ENCODE measurements around the gene CDH4.

The CDH4 gene

GRCh38 chr20:61801857-61802442 lies 549.9 kb downstream of the CDH4 start:
- Histone ChIP-seq H3K4me1 (ENCODE audit: control insufficient read depth, insufficient read depth, low read length, poor library complexity, severe bottlenecking) (no peaks in the 10 kb centered on the region), H3K27ac (ENCODE audit: low read depth, low read length, severe bottlenecking) (no peak overlapping the region), H3K36me3 (ENCODE audit: control insufficient read depth, insufficient read depth, low read length) (no peaks in the 10 kb centered on the region), H3K4me3 (ENCODE audit: extremely low read depth, insufficient read depth, low read length, poor library complexity, severe bottlenecking) (no peak overlapping the region), H3K9me3 (ENCODE audit: control insufficient read depth, low read length) (no peaks in the 10 kb centered on the region)
- 89% methylated on average over 10 of the region's 10 CpGs for WGBS, 2 experiments (ENCODE audit: insufficient coverage in 2 of 2)

GRCh38 chr20:61802721-61803311 lies 550.8 kb downstream of the CDH4 start:
- WGBS, 2 experiments (ENCODE audit: insufficient coverage in 2 of 2), result 86 to 94% methylated on average over 31 to 34 of the region's 36 CpGs
- Histone ChIP-seq H3K36me3 (ENCODE audit: control insufficient read depth, insufficient read depth, low read length) (no peaks in the 10 kb centered on the region), H3K27ac (ENCODE audit: low read depth, low read length, severe bottlenecking) (no peak overlapping the region), H3K4me1 (ENCODE audit: control insufficient read depth, insufficient read depth, low read length, poor library complexity, severe bottlenecking) (no peaks in the 10 kb centered on the region), H3K9me3 (ENCODE audit: control insufficient read depth, low read length) (no peaks in the 10 kb centered on the region), H3K4me3 (ENCODE audit: extremely low read depth, insufficient read depth, low read length, poor library complexity, severe bottlenecking) (no peak overlapping the region)

- no peaks in the 10 kb centered on the region for H3K4me1 ChIP-seq (ENCODE audit: control insufficient read depth, insufficient read depth, low read length, poor library complexity, severe bottlenecking)
- H3K4me3 ChIP-seq (ENCODE audit: extremely low read depth, insufficient read depth, low read length, poor library complexity, severe bottlenecking), result no peak overlapping the region
- no peaks in the 10 kb centered on the region for H3K9me3 ChIP-seq (ENCODE audit: control insufficient read depth, low read length)
- WGBS, 2 experiments (ENCODE audit: insufficient coverage in 2 of 2), result 50 to 63% methylated on average over 15 to 18 of the region's 19 CpGs
- H3K36me3 ChIP-seq (ENCODE audit: control insufficient read depth, insufficient read depth, low read length), result no peaks in the 10 kb centered on the region
- no peak overlapping the region for H3K27ac ChIP-seq (ENCODE audit: low read depth, low read length, severe bottlenecking)
These were observed 551.4 kb downstream of the CDH4 start for GRCh38 chr20:61803416-61803914.

GRCh38 chr20:61803915-61804751 lies 552.1 kb downstream of the CDH4 start:
- no peak overlapping the region for H3K4me3 ChIP-seq (ENCODE audit: extremely low read depth, insufficient read depth, low read length, poor library complexity, severe bottlenecking)
- H3K27ac ChIP-seq (ENCODE audit: low read depth, low read length, severe bottlenecking), result no peak overlapping the region
- H3K36me3 ChIP-seq (ENCODE audit: control insufficient read depth, insufficient read depth, low read length), result no peaks in the 10 kb centered on the region
- 76 to 79% methylated on average over 25 to 26 of the region's 27 CpGs for WGBS, 2 experiments (ENCODE audit: insufficient coverage in 2 of 2)
- no peaks in the 10 kb centered on the region for H3K9me3 ChIP-seq (ENCODE audit: control insufficient read depth, low read length)
- H3K4me1 ChIP-seq (ENCODE audit: control insufficient read depth, insufficient read depth, low read length, poor library complexity, severe bottlenecking), result no peaks in the 10 kb centered on the region

GRCh38 chr20:61804752-61805295 lies 552.8 kb downstream of the CDH4 start:
- H3K4me3 ChIP-seq (ENCODE audit: extremely low read depth, insufficient read depth, low read length, poor library complexity, severe bottlenecking), result no peak overlapping the region
- WGBS, 2 experiments (ENCODE audit: insufficient coverage in 2 of 2), result 90 to 95% methylated on average over 10 to 13 of the region's 13 CpGs

GRCh38 chr20:61805365-61805764 lies 553.3 kb downstream of the CDH4 start:
- H3K9me3 ChIP-seq (ENCODE audit: control insufficient read depth, low read length), result no peaks in the 10 kb centered on the region
- no peak overlapping the region for H3K4me3 ChIP-seq (ENCODE audit: extremely low read depth, insufficient read depth, low read length, poor library complexity, severe bottlenecking)
- H3K4me1 ChIP-seq (ENCODE audit: control insufficient read depth, insufficient read depth, low read length, poor library complexity, severe bottlenecking), result no peaks in the 10 kb centered on the region
- WGBS, 2 experiments (ENCODE audit: insufficient coverage in 2 of 2), result 92 to 94% methylated on average over 12 of the region's 12 CpGs
- H3K36me3 ChIP-seq (ENCODE audit: control insufficient read depth, insufficient read depth, low read length), result no peaks in the 10 kb centered on the region
- no peak overlapping the region for H3K27ac ChIP-seq (ENCODE audit: low read depth, low read length, severe bottlenecking)

More at GRCh38 chr20:61804752-61805295, 552.8 kb downstream of the CDH4 start:
- Histone ChIP-seq H3K4me1 (ENCODE audit: control insufficient read depth, insufficient read depth, low read length, poor library complexity, severe bottlenecking) (no peaks in the 10 kb centered on the region), H3K9me3 (ENCODE audit: control insufficient read depth, low read length) (no peaks in the 10 kb centered on the region), H3K36me3 (ENCODE audit: control insufficient read depth, insufficient read depth, low read length) (no peaks in the 10 kb centered on the region), H3K27ac (ENCODE audit: low read depth, low read length, severe bottlenecking) (no peak overlapping the region)

GRCh38 chr20:61805781-61806180 lies 553.7 kb downstream of the CDH4 start:
- 88 to 95% methylated on average over 7 of the region's 8 CpGs for WGBS, 2 experiments (ENCODE audit: insufficient coverage in 2 of 2)
- Histone ChIP-seq H3K9me3 (ENCODE audit: control insufficient read depth, low read length) (no peaks in the 10 kb centered on the region), H3K36me3 (ENCODE audit: control insufficient read depth, insufficient read depth, low read length) (no peaks in the 10 kb centered on the region), H3K27ac (ENCODE audit: low read depth, low read length, severe bottlenecking) (no peak overlapping the region), H3K4me1 (ENCODE audit: control insufficient read depth, insufficient read depth, low read length, poor library complexity, severe bottlenecking) (no peaks in the 10 kb centered on the region), H3K4me3 (ENCODE audit: extremely low read depth, insufficient read depth, low read length, poor library complexity, severe bottlenecking) (no peak overlapping the region)

GRCh38 chr20:61806314-61806713 lies 554.3 kb downstream of the CDH4 start:
- H3K4me1 ChIP-seq (ENCODE audit: control insufficient read depth, insufficient read depth, low read length, poor library complexity, severe bottlenecking), result no peaks in the 10 kb centered on the region
- no peak overlapping the region for H3K4me3 ChIP-seq (ENCODE audit: extremely low read depth, insufficient read depth, low read length, poor library complexity, severe bottlenecking)
- no peaks in the 10 kb centered on the region for H3K36me3 ChIP-seq (ENCODE audit: control insufficient read depth, insufficient read depth, low read length)
- no peaks in the 10 kb centered on the region for H3K9me3 ChIP-seq (ENCODE audit: control insufficient read depth, low read length)
- no peak overlapping the region for H3K27ac ChIP-seq (ENCODE audit: low read depth, low read length, severe bottlenecking)
- 91 to 93% methylated on average over 6 to 15 of the region's 16 CpGs for WGBS, 2 experiments (ENCODE audit: insufficient coverage in 2 of 2)

- Histone ChIP-seq H3K36me3 (ENCODE audit: control insufficient read depth, insufficient read depth, low read length) (no peaks in the 10 kb centered on the region), H3K4me3 (ENCODE audit: extremely low read depth, insufficient read depth, low read length, poor library complexity, severe bottlenecking) (no peak overlapping the region), H3K4me1 (ENCODE audit: control insufficient read depth, insufficient read depth, low read length, poor library complexity, severe bottlenecking) (no peaks in the 10 kb centered on the region), H3K9me3 (ENCODE audit: control insufficient read depth, low read length) (no peaks in the 10 kb centered on the region), H3K27ac (ENCODE audit: low read depth, low read length, severe bottlenecking) (no peak overlapping the region)
- 88 to 93% methylated on average over 3 to 4 of the region's 7 CpGs for WGBS, 2 experiments (ENCODE audit: insufficient coverage in 2 of 2)
These were observed 554.9 kb downstream of the CDH4 start for GRCh38 chr20:61806995-61807394.

GRCh38 chr20:61807471-61808160 lies 555.6 kb downstream of the CDH4 start:
- H3K4me3 ChIP-seq (ENCODE audit: extremely low read depth, insufficient read depth, low read length, poor library complexity, severe bottlenecking), result no peak overlapping the region
- 91 to 93% methylated on average over 19 to 20 of the region's 22 CpGs for WGBS, 2 experiments (ENCODE audit: insufficient coverage in 2 of 2)
- no peaks in the 10 kb centered on the region for H3K4me1 ChIP-seq (ENCODE audit: control insufficient read depth, insufficient read depth, low read length, poor library complexity, severe bottlenecking)
- no peaks in the 10 kb centered on the region for H3K36me3 ChIP-seq (ENCODE audit: control insufficient read depth, insufficient read depth, low read length)
- no peaks in the 10 kb centered on the region for H3K9me3 ChIP-seq (ENCODE audit: control insufficient read depth, low read length)
- H3K27ac ChIP-seq (ENCODE audit: low read depth, low read length, severe bottlenecking), result no peak overlapping the region

Data from mesodermal cell (in vitro differentiated cells).